ENCODE results near the gene DBN1. TPM values are rescaled to one million over a fixed set of nuclear protein-coding genes. Genes with fewer than 3 reads are reported as not detected.

Gene DBN1
- total RNA-seq, 1 experiment from 2014 or later: 195 TPM

GRCh38 chr5:177471610-177472356 is 1.7 kb downstream of the DBN1 start:
- Histone ChIP-seq H3K27me3 (ENCODE audit: control insufficient read depth, insufficient read depth, low read length) (no peaks in the 10 kb centered on the region), H3K9me3 (ENCODE audit: control insufficient read depth, insufficient read depth, low read depth, low read length) (no peaks in the 10 kb centered on the region), H3K27ac (ENCODE audit: low read length) (peak overlapping the region; percentile 79), H3K4me3 (ENCODE audit: low read depth in 2 of 2, low read length in 2 of 2) (peak overlapping the region; percentile 75 to 78), H3K36me3 (ENCODE audit: control insufficient read depth, insufficient read depth, low read length) (no peaks in the 10 kb centered on the region; the same call in 1 of the 2 replicates), H3K4me1 (ENCODE audit: control insufficient read depth, insufficient read depth, low read length) (peaks cover 34% of the 10 kb centered on the region)
- BruUV-seq (replicated peaks): no TSS peak
- ChIA-PET POLR2A (interaction anchor here (0.5 to 1.2 kb wide), 2 partner anchors 11 to 25 kb away, joined by 4 to 6 read pairs; partner anchors contain the start of gene PDLIM7), CTCF (interaction anchor here (0.7 kb wide), 1 partner anchor 14 kb away, joined by 6 read pairs; no protein-coding TSS in a partner anchor)
- TF ChIP-seq REST (IDR thresholded peaks at IDR 0.05; ENCODE audit: insufficient read depth in 1 of 2, low read depth in 2 of 2, low read length in 1 of 2) (no peak), TCF7L2 (IDR thresholded peaks at IDR 0.05; ENCODE audit: low read depth, low read length) (no peak), SIN3A (IDR thresholded peaks at IDR 0.05; ENCODE audit: borderline replicate concordance, insufficient read depth, low read depth, low read length) (no peak)
- in situ Hi-C loops (cut with HindIII; ENCODE audit: low pct_unique_long_range_greater_than_20kb, low sequenced_read_pairs): no loop called here
- intact Hi-C loops (cut with micrococcal nuclease; ENCODE audit: unreplicated experiment): no loop called here
- no peak for ATAC-seq
- DNase-seq (ENCODE audit: low read depth, low spot score): no peak

GRCh38 chr5:177470759-177471536 is 2.5 kb downstream of the DBN1 start:
- in situ Hi-C loops (cut with HindIII; ENCODE audit: low pct_unique_long_range_greater_than_20kb, low sequenced_read_pairs): no loop called here
- DNase-seq (ENCODE audit: low read depth, low spot score): no peak

More at GRCh38 chr5:177470759-177471536, 2.5 kb downstream of the DBN1 start:
- CTCF ChIA-PET: no interaction called here
- H3K27ac ChIP-seq (ENCODE audit: low read length): no peak overlapping the region; the same call in 1 of the 2 replicates
- no peak overlapping the region for H3K4me3 ChIP-seq (ENCODE audit: low read depth in 2 of 2, low read length in 2 of 2)
- intact Hi-C loops (cut with micrococcal nuclease; ENCODE audit: unreplicated experiment): no loop called here
- TF ChIP-seq REST (IDR thresholded peaks at IDR 0.05; ENCODE audit: insufficient read depth in 1 of 2, low read depth in 2 of 2, low read length in 1 of 2) (no peak), POLR2AphosphoS5 (IDR thresholded peaks at IDR 0.05; ENCODE audit: low read depth, low read length) (no peak), CTCF (IDR thresholded peaks at IDR 0.05) (no peak), TCF7L2 (IDR thresholded peaks at IDR 0.05; ENCODE audit: low read depth, low read length) (no peak), SIN3A (IDR thresholded peaks at IDR 0.05; ENCODE audit: borderline replicate concordance, insufficient read depth, low read depth, low read length) (no peak)
- no peaks in the 10 kb centered on the region; the same call in 1 of the 2 replicates for H3K36me3 ChIP-seq (ENCODE audit: control insufficient read depth, insufficient read depth, low read length)
- no peaks in the 10 kb centered on the region for H3K27me3 ChIP-seq (ENCODE audit: control insufficient read depth, insufficient read depth, low read length)
- TSS peak; percentile 37 for BruUV-seq (replicated peaks)
- ATAC-seq: no peak
- peaks cover 34% of the 10 kb centered on the region for H3K4me1 ChIP-seq (ENCODE audit: control insufficient read depth, insufficient read depth, low read length)
- POLR2A ChIA-PET: no interaction called here
- no peaks in the 10 kb centered on the region for H3K9me3 ChIP-seq (ENCODE audit: control insufficient read depth, insufficient read depth, low read depth, low read length)
